ENCODE results near the gene NIT2. TPM values are rescaled to one million over a fixed set of nuclear protein-coding genes. Genes with fewer than 3 reads are reported as not detected.

The NIT2 gene
- total and polyA plus RNA-seq, 12 donors: 16.8 to 84.5 (median 39.7) TPM

GRCh38 chr3:100400419-100400779 lies 65.8 kb downstream of the NIT2 start:
- TF ChIP-seq POLR2A (IDR thresholded peaks at IDR 0.05): no peak
- no peak for TF ChIP-seq CTCF (IDR thresholded peaks at IDR 0.05)
- Histone ChIP-seq H3K27me3 (no peaks in the 10 kb centered on the region), H3K9me3 (replicated peaks in 1 of 3) (no peaks in the 10 kb centered on the region), H3K27ac (peak overlapping the region; percentile 65 to 94 (median 85)), H3K4me1 (replicated peaks in 1 of 2) (peaks cover 28 to 60% of the 10 kb centered on the region in 2 donors), H3K36me3 (replicated peaks in 1 of 2) (no peaks in the 10 kb centered on the region), H3K4me3 (peak overlapping the region; percentile 79 to 94 (median 86))
- DNase-seq: peak in 6 of 7 donors; percentile 22 to 60 (median 26)
- 0% methylated on average over 1 to 22 of the region's 22 CpGs for WGBS, 4 donors
- intact Hi-C loops (cut with DNase I): no loop called here

GRCh38 chr3:100400780-100401673 lies 66.5 kb downstream of the NIT2 start, which contains the start of the genes LNP1 and TOMM70:
TSS of gene LNP1 (plus strand) at chr3:100401539. CDS start at chr3:100429730, 28,191 bp downstream.
TSS of gene TOMM70 (minus strand) at chr3:100401089. CDS start at chr3:100400949, 140 bp downstream.
- DNase-seq: peak; percentile 95 to 100 (median 99)
- H3K4me1 ChIP-seq (replicated peaks in 1 of 2): peaks cover 28 to 54% of the 10 kb centered on the region in 2 donors
- peak within 1 kb of the TSS; percentile 65 to 94 (median 85) for H3K27ac ChIP-seq
- H3K9me3 ChIP-seq (replicated peaks in 1 of 3): no peaks in the 10 kb centered on the region
- no peaks in the 10 kb centered on the region for H3K36me3 ChIP-seq (replicated peaks in 1 of 2)
- peak within 1 kb of the TSS; percentile 79 to 94 (median 86) for H3K4me3 ChIP-seq
- 0 to 1% (median 0%) methylated on average over 30 to 64 of the region's 64 CpGs for WGBS, 4 donors
- H3K27me3 ChIP-seq: no peaks in the 10 kb centered on the region
- TF ChIP-seq POLR2A (IDR thresholded peaks at IDR 0.05) (peak; percentile 75 to 92), CTCF (IDR thresholded peaks at IDR 0.05) (peak in 1 of 6 experiments; percentile 13)
- intact Hi-C loops (cut with DNase I): no loop called here

GRCh38 chr3:100401674-100402041 lies 67.1 kb downstream of the NIT2 start:
- Histone ChIP-seq H3K4me3 (peak overlapping the region in 3 of 4 donors; percentile 9 to 94 (median 94)), H3K27me3 (no peaks in the 10 kb centered on the region), H3K4me1 (replicated peaks in 1 of 2) (peaks cover 28 to 51% of the 10 kb centered on the region in 2 donors), H3K9me3 (replicated peaks in 1 of 3) (peaks cover 0 to under 1% (median 0%) of the 10 kb centered on the region in 3 donors), H3K36me3 (replicated peaks in 1 of 2) (no peaks in the 10 kb centered on the region), H3K27ac (peak overlapping the region; percentile 35 to 94 (median 85))
- no peak for TF ChIP-seq CTCF (IDR thresholded peaks at IDR 0.05)
- TF ChIP-seq POLR2A (IDR thresholded peaks at IDR 0.05): no peak
- peak; percentile 26 to 76 (median 33) for DNase-seq
- WGBS, 4 donors: 0 to 1% (median 0%) methylated on average over 21 to 23 of the region's 23 CpGs
- intact Hi-C loops (cut with DNase I): no loop called here

GRCh38 chr3:100402256-100402655 lies 67.7 kb downstream of the NIT2 start:
- H3K36me3 ChIP-seq (replicated peaks in 1 of 2): no peaks in the 10 kb centered on the region
- no peaks in the 10 kb centered on the region for H3K27me3 ChIP-seq
- peak overlapping the region in 2 of 4 donors; percentile 94 for H3K4me3 ChIP-seq
- TF ChIP-seq POLR2A (IDR thresholded peaks at IDR 0.05) (no peak), CTCF (IDR thresholded peaks at IDR 0.05) (no peak)
- intact Hi-C loops (cut with DNase I): no loop called here
- 0 to 4% (median 2%) methylated on average over 2 of the region's 2 CpGs for WGBS, 4 donors
- no peak for DNase-seq
- peaks cover 0 to 5% (median 0%) of the 10 kb centered on the region in 3 donors for H3K9me3 ChIP-seq (replicated peaks in 1 of 3)
- H3K27ac ChIP-seq: peak overlapping the region in 1 of 5 donors; percentile 85
- peaks cover 28 to 45% of the 10 kb centered on the region in 2 donors for H3K4me1 ChIP-seq (replicated peaks in 1 of 2)

Data from adrenal gland (tissue), 12 donors.